Thoracic aorta endothelial cell (primary cell): ENCODE data around the gene ACOX1. TPM values are rescaled to one million over a fixed set of nuclear protein-coding genes. Genes with fewer than 3 reads are reported as not detected.

Source experiments
- total RNA-seq: library from RNA; depleted of rRNA; stranded (reverse); fragments of >200 nt; gene quantifications from 2 replicates; pipeline ENCODE4 v1.2.3, GENCODE V29; 2012

Gene ACOX1
- 64.3 and 67.8 TPM in 2 replicates for total RNA-seq

GRCh38 chr17:75978938-75979704 lies at the start of gene ACOX1, which contains the start of gene TEN1:
Gene ACOX1, minus strand, starts transcription at chr17:75979166. Its CDS starts 93 bp downstream, at chr17:75979073.
Gene TEN1, plus strand, starts transcription at chr17:75979240. Its CDS starts 6,953 bp downstream, at chr17:75986193.

GRCh38 chr17:76027159-76027839 lies 48.3 kb upstream of the ACOX1 start, which contains the start of gene EVPL:
Gene EVPL, minus strand, starts transcription at chr17:76027306. Its CDS starts 108 bp downstream, at chr17:76027198.

GRCh38 chr17:76000755-76001521 lies 22.0 kb upstream of the ACOX1 start, which contains the start of gene CDK3:
Gene CDK3, plus strand, starts transcription at chr17:76000855. Its CDS starts 571 bp downstream, at chr17:76001426.

GRCh38 chr17:75940727-75941441 lies 38.1 kb downstream of the ACOX1 start, which contains the start of gene FBF1:
Gene FBF1, minus strand, starts transcription at chr17:75941042. Its CDS starts 2,893 bp downstream, at chr17:75938149.

GRCh38 chr17:75904749-75905521 lies 74.0 kb downstream of the ACOX1 start, which contains the start of gene MRPL38:
Gene MRPL38, minus strand, starts transcription at chr17:75904884. Its CDS starts 9 bp downstream, at chr17:75904875.

GRCh38 chr17:75896415-75897159 lies 82.4 kb downstream of the ACOX1 start, which contains the start of gene TRIM65:
Gene TRIM65, minus strand, starts transcription at chr17:75896951. Its CDS starts 14 bp downstream, at chr17:75896937.

Other genes starting within 250 kb of the ACOX1 start
- gene GALK1, start 214.0 kb downstream of the ACOX1 start, total RNA-seq, result 37.8 and 42.7 TPM in 2 replicates
- gene UNK, start 194.4 kb downstream of the ACOX1 start, total RNA-seq, result 18.5 and 23.1 TPM in 2 replicates
- 3.5 and 3.7 TPM in 2 replicates for gene UNC13D, start 134.8 kb downstream of the ACOX1 start, total RNA-seq
- 21.3 and 38.9 TPM in 2 replicates for gene WBP2, start 123.8 kb downstream of the ACOX1 start, total RNA-seq
- 21.5 and 38.1 TPM in 2 replicates for gene TRIM47, start 100.6 kb downstream of the ACOX1 start, total RNA-seq
- 16.9 and 26.8 TPM in 2 replicates for gene TRIM65, start 82.2 kb downstream of the ACOX1 start, total RNA-seq
- 37.6 and 43.0 TPM in 2 replicates for gene MRPL38, start 74.3 kb downstream of the ACOX1 start, total RNA-seq
- gene FBF1, start 38.1 kb downstream of the ACOX1 start, total RNA-seq, result 7.7 TPM in 2 replicates
- gene TEN1, start 74 bp upstream of the ACOX1 start, total RNA-seq, result 11.5 and 14.1 TPM in 2 replicates
- gene CDK3, start 21.7 kb upstream of the ACOX1 start, total RNA-seq, result 0.40 and 0.86 TPM in 2 replicates
- not detected in 2 replicates for gene EVPL, start 48.1 kb upstream of the ACOX1 start, total RNA-seq
- gene SRP68, start 93.4 kb upstream of the ACOX1 start, total RNA-seq, result 46.4 and 48.1 TPM in 2 replicates
- not detected in 2 replicates for gene GALR2, start 95.6 kb upstream of the ACOX1 start, total RNA-seq
- 0.07 TPM in 1 of 2 replicates, not detected in the other for gene ZACN, start 100.0 kb upstream of the ACOX1 start, total RNA-seq
- gene EXOC7, start 124.6 kb upstream of the ACOX1 start, total RNA-seq, result 67.6 and 70.4 TPM in 2 replicates
- not detected in 2 replicates for gene FOXJ1, start 162.1 kb upstream of the ACOX1 start, total RNA-seq